ENCODE data around the gene SEMA4B. TPM values are rescaled to one million over a fixed set of nuclear protein-coding genes. Genes with fewer than 3 reads are reported as not detected.
A peak's percentile ranks its signal among the peaks of the same experiment; 100 is the strongest.

The SEMA4B gene
- total RNA-seq, 1 experiment from 2014 or later: 50.2 TPM

DNA sequence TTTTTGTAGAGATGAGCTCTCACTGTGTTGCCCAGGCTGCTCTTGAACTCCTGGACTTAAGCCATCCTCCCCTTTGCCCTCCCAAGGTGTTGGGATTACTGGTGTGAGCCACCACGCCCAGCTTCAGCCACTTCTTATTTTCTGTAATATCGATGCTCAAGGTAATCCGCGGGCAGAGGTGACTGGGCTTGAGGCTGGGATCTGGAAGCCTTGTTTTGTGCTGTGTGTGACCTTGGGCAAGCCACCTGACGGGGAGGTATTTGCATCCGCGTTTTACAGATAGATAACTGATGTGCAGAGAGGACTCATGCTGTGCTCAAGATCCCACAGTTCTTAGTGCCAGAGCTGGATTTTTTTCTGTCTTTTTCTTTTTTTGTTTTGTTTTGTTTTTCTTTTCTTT lies 27.8 kb upstream of the SEMA4B start (continued):
- no peak for TF ChIP-seq ATF3 (CRISPR knock-in tag; conservative IDR thresholded peaks at IDR 0.05)

- no peaks in the 10 kb centered on the region; the same call in 1 of the 2 replicates for H3K27me3 Mint-ChIP-seq (ENCODE audit: low read depth)
Observed at GRCh38 chr15:90174140-90174875, 26.8 kb upstream of the SEMA4B start.

GRCh38 chr15:90177012-90177411 lies 24.1 kb upstream of the SEMA4B start:
- H3K4me3 Mint-ChIP-seq: 0 out of 2 replicates have a peak overlapping the region, but pooled peaks have one; percentile 6
- TF ChIP-seq FOXJ3 (CRISPR knock-in tag; IDR thresholded peaks at IDR 0.05; ENCODE audit: borderline replicate concordance): no peak
- TF ChIP-seq ZNF317 (CRISPR knock-in tag; IDR thresholded peaks at IDR 0.05; ENCODE audit: borderline replicate concordance, low read depth): no peak
- TF ChIP-seq MAX (CRISPR knock-in tag; IDR thresholded peaks at IDR 0.05): no peak
- ATAC-seq (peak; percentile 71), DNase-seq (ENCODE audit: low spot score) (no peak)
- H3K9me3 Mint-ChIP-seq: no peaks in the 10 kb centered on the region
- ChIA-PET CTCF (interaction anchor here (0.9 to 1.4 kb wide), 4 partner anchors 20 to 353 kb away, joined by 3 to 5 read pairs (median 3); no protein-coding TSS in a partner anchor), POLR2A (no interaction called here)
- no peaks in the 10 kb centered on the region for H3K36me3 Mint-ChIP-seq
- H3K27me3 Mint-ChIP-seq (ENCODE audit: low read depth): no peaks in the 10 kb centered on the region; the same call in 1 of the 2 replicates
- peak overlapping the region; percentile 68 for H3K27ac Mint-ChIP-seq
- H3K4me1 Mint-ChIP-seq: peaks cover 58% of the 10 kb centered on the region

More at GRCh38 chr15:90174140-90174875, 26.8 kb upstream of the SEMA4B start:
- Mint-ChIP-seq H3K4me1 (peaks cover 47% of the 10 kb centered on the region), H3K36me3 (no peaks in the 10 kb centered on the region), H3K9me3 (no peaks in the 10 kb centered on the region), H3K27ac (peak overlapping the region; percentile 63; the same call in 1 of the 2 replicates), H3K4me3 (no peak overlapping the region)
- ATAC-seq (peak; percentile 12), DNase-seq (ENCODE audit: low spot score) (no peak)
- ChIA-PET POLR2A (no interaction called here), CTCF (interaction anchor here (1.1 to 1.5 kb wide), 4 partner anchors 13 to 47 kb away, joined by 3 to 5 read pairs (median 4); no protein-coding TSS in a partner anchor)
- no peak for TF ChIP-seq MXD4 (CRISPR knock-in tag; IDR thresholded peaks at IDR 0.05; ENCODE audit: borderline replicate concordance)
- no peak for TF ChIP-seq NR3C1 (CRISPR knock-in tag; conservative IDR thresholded peaks at IDR 0.05; ENCODE audit: low read depth)
- TF ChIP-seq GABPB1 (CRISPR knock-in tag; IDR thresholded peaks at IDR 0.05): no peak
- TF ChIP-seq ELF4 (CRISPR knock-in tag; IDR thresholded peaks at IDR 0.05; ENCODE audit: low read depth): no peak
- TF ChIP-seq ATF6 (CRISPR knock-in tag; IDR thresholded peaks at IDR 0.05): no peak
- TF ChIP-seq NR2C2 (CRISPR knock-in tag; IDR thresholded peaks at IDR 0.05): no peak
- TF ChIP-seq ZBTB43 (CRISPR knock-in tag; IDR thresholded peaks at IDR 0.05): no peak
- TF ChIP-seq SMAD4 (CRISPR knock-in tag; IDR thresholded peaks at IDR 0.05): no peak
- TF ChIP-seq, protein P1, sequence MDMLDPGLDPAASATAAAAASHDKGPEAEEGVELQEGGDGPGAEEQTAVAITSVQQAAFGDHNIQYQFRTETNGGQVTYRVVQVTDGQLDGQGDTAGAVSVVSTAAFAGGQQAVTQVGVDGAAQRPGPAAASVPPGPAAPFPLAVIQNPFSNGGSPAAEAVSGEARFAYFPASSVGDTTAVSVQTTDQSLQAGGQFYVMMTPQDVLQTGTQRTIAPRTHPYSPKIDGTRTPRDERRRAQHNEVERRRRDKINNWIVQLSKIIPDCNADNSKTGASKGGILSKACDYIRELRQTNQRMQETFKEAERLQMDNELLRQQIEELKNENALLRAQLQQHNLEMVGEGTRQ (CRISPR knock-in tag; IDR thresholded peaks at IDR 0.05): no peak
- no peak for TF ChIP-seq RELA (CRISPR knock-in tag; IDR thresholded peaks at IDR 0.05; ENCODE audit: borderline replicate concordance)
- no peak for TF ChIP-seq ZNF232 (CRISPR knock-in tag; IDR thresholded peaks at IDR 0.05)
- TF ChIP-seq TP53 (CRISPR knock-in tag; IDR thresholded peaks at IDR 0.05): no peak
- TF ChIP-seq EMX1 (CRISPR knock-in tag; IDR thresholded peaks at IDR 0.05): no peak
- no peak for TF ChIP-seq ATF1 (CRISPR knock-in tag; IDR thresholded peaks at IDR 0.05)
- TF ChIP-seq ZNF121 (CRISPR knock-in tag; IDR thresholded peaks at IDR 0.05): no peak
- no peak for TF ChIP-seq PRRX2 (CRISPR knock-in tag; IDR thresholded peaks at IDR 0.05)
- TF ChIP-seq ZNF138 (CRISPR knock-in tag; conservative IDR thresholded peaks at IDR 0.05): no peak
- TF ChIP-seq ATF2 (CRISPR knock-in tag; IDR thresholded peaks at IDR 0.05; ENCODE audit: borderline replicate concordance, low read depth): no peak

Data from WTC11 (cell line).